K562 (cell line): ENCODE measurements around the gene DNAAF3. TPM values are rescaled to one million over a fixed set of nuclear protein-coding genes. Genes with fewer than 3 reads are reported as not detected.

Experiments used
- COPS2 ChIP-seq: fragments of 450-650 bp; conservative IDR thresholded peaks from 2 replicates; pipeline ENCODE4 v1.6.1; 2016; ENCODE audit warnings: mild to moderate bottlenecking, moderate library complexity
- MYC ChIP-seq, 2 experiments: fragments of 250-450 bp in 1 of 2; sonication (Bioruptor Pico) in 1 of 2; IDR thresholded peaks; 2 replicates each; pipeline versions ENCODE4 v1.5.1 to v1.6.1; 2012 to 2021; ENCODE audit warnings: low read depth in 2 of 2, borderline replicate concordance in 1 of 2, improper control_type of control experiment in 1 of 2, low read length in 1 of 2, mild to moderate bottlenecking in 1 of 2, moderate library complexity in 1 of 2
- POLR2G ChIP-seq: fragments of 200-400 bp; formaldehyde crosslinking; IDR thresholded peaks from 2 replicates; pipeline ENCODE4 v1.6.1; 2017; ENCODE audit warnings: low read depth, mild to moderate bottlenecking, antibody characterized with exemption, low read length, moderate library complexity
- POLR3A ChIP-seq: IDR thresholded peaks from 2 replicates; pipeline ENCODE4 v1.6.1; 2011; ENCODE audit warnings: borderline replicate concordance, mild to moderate bottlenecking, moderate library complexity; ENCODE audit not compliant: insufficient read length, insufficient read depth; ENCODE audit errors: extremely low read depth
- TEAD1 ChIP-seq, 2 experiments: fragments of 450-650 bp in 1 of 2; sonication (generic) in 1 of 2; formaldehyde crosslinking; IDR thresholded peaks; 2 replicates each; pipeline versions ENCODE4 v1.4.0 to v1.8.0; 2020 to 2022; ENCODE audit warnings: mild to moderate bottlenecking in 2 of 2, missing genetic modification reagents in 1 of 2
- TGIF2 ChIP-seq: sonication (generic); formaldehyde crosslinking; IDR thresholded peaks from 2 replicates; pipeline ENCODE4 v1.8.1; 2022; ENCODE audit warnings: mild to moderate bottlenecking, missing genetic modification reagents, moderate library complexity
- ZNF324 ChIP-seq: fragments of 250-450 bp; sonication (Bioruptor Pico); IDR thresholded peaks from 2 replicates; pipeline ENCODE4 v1.4.0; 2020; ENCODE audit warnings: mild to moderate bottlenecking
- ZNF431 ChIP-seq: sonication (generic); formaldehyde crosslinking; IDR thresholded peaks from 2 replicates; pipeline ENCODE4 v1.8.0; 2022; ENCODE audit warnings: mild to moderate bottlenecking, missing genetic modification reagents
- polyA plus RNA-seq, 8 experiments: library from polyadenylated mRNA; depleted of rRNA in 4 of 8; stranded (reverse) in 5 of 8; unstranded in 3 of 8; fragments of >200 nt; fragmentation: Nextera tagmentation in 2 of 8; fragmentation: Illumina TruSeq in 1 of 8; extraction: Ambion mirVana in 2 of 8; extraction: Trizol in 1 of 8; gene quantifications; 2 replicates each; pipeline versions ENCODE4 v1.2.1 to v1.2.3, GENCODE V29; 2011 to 2014; ENCODE audit warnings: inconsistent platforms in 1 of 8, missing spikeins in 1 of 8
- total RNA-seq, 7 experiments: library from RNA; depleted of rRNA in 6 of 7; stranded (reverse); fragments of >200 nt in 6 of 7; fragmentation: Illumina TruSeq in 2 of 7; extraction: Trizol in 2 of 7; gene quantifications; 2 replicates each; pipeline versions ENCODE4 v1.2.1 to v1.2.3, GENCODE V29; 2011 to 2021; ENCODE audit warnings: low replicate concordance in 1 of 7
- TF ChIP-seq, protein P1 (sequence below), 2 experiments: fragments of 450-650 bp; conservative IDR thresholded peaks; 2 replicates each; pipeline ENCODE4 v1.6.1; 2017; ENCODE audit warnings: mild to moderate bottlenecking in 2 of 2, moderate library complexity in 2 of 2
- TF ChIP-seq, protein P2 (sequence below): fragments of 450-650 bp; formaldehyde crosslinking; IDR thresholded peaks from 2 replicates; pipeline ENCODE4 v1.4.0; 2022; ENCODE audit warnings: missing genetic modification characterization

The DNAAF3 gene
- total and polyA plus RNA-seq, 9 of the 15 experiments (the other 6 are each of a cell fraction or from before 2014, with no cell fraction given): 21.6 to 61.5 (median 43.0) TPM

DNA sequence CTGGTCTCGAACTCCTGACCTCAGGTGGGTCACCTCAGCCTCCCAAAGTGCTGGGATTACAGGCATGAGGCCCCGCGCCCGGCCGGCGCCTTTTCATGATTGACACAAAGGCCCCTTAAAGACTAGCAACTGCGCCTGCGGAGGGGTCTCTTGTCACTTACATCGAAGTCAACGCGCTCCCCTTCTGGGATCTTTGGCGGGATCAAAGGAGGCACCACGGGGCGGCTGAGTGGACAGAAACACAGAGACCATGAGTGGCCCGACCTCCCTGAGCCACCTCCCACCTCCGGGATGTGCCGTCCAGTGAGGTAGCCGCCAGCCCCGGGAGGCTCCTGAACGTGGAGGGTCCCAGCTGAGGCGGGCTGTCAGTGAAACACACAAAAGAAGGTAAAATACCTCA is 24.7 kb downstream of the DNAAF3 start (continued):
- TF ChIP-seq POLR2G (peak; percentile 49; the same call in 1 of the 2 replicates), TGIF2 (no peak), ZNF431 (no peak), COPS2 (no peak), ZNF324 (no peak), TEAD1 (CRISPR knock-in tag; IDR thresholded peaks at IDR 0.05) (no peak), MYC (IDR thresholded peaks at IDR 0.05; ENCODE audit: low read depth, low read length) (peak; percentile 2; the same call in 1 of the 2 replicates), MYC (CRISPR knock-in tag; IDR thresholded peaks at IDR 0.05; ENCODE audit: borderline replicate concordance, low read depth) (no peak), POLR3A (no peak)
- TF ChIP-seq, protein P1, sequence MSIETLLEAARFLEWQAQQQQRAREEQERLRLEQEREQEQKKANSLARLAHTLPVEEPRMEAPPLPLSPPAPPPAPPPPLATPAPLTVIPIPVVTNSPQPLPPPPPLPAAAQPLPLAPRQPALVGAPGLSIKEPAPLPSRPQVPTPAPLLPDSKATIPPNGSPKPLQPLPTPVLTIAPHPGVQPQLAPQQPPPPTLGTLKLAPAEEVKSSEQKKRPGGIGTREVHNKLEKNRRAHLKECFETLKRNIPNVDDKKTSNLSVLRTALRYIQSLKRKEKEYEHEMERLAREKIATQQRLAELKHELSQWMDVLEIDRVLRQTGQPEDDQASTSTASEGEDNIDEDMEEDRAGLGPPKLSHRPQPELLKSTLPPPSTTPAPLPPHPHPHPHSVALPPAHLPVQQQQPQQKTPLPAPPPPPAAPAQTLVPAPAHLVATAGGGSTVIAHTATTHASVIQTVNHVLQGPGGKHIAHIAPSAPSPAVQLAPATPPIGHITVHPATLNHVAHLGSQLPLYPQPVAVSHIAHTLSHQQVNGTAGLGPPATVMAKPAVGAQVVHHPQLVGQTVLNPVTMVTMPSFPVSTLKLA (conservative IDR thresholded peaks at IDR 0.05): no peak
- TF ChIP-seq, protein P2, sequence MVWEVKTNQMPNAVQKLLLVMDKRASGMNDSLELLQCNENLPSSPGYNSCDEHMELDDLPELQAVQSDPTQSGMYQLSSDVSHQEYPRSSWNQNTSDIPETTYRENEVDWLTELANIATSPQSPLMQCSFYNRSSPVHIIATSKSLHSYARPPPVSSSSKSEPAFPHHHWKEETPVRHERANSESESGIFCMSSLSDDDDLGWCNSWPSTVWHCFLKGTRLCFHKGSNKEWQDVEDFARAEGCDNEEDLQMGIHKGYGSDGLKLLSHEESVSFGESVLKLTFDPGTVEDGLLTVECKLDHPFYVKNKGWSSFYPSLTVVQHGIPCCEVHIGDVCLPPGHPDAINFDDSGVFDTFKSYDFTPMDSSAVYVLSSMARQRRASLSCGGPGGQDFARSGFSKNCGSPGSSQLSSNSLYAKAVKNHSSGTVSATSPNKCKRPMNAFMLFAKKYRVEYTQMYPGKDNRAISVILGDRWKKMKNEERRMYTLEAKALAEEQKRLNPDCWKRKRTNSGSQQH (CRISPR knock-in tag): no peak
- TF ChIP-seq, all 486 proteins: peak for 4
